HL-60 (cell line): ENCODE measurements around the gene OR1F1.

ENCODE experiments used
- CTCF ChIP-seq: IDR thresholded peaks from one replicate; pipeline ENCODE4 v1.5.1; 2011; ENCODE audit warnings: low read length, control low read depth, inconsistent platforms; ENCODE audit not compliant: insufficient read depth
- GABPA ChIP-seq: IDR thresholded peaks from 2 replicates; pipeline ENCODE4 v1.6.1; 2012; ENCODE audit warnings: low read depth
- POLR2AphosphoS5 ChIP-seq: IDR thresholded peaks from 2 replicates; pipeline ENCODE4 v1.6.1; 2012; ENCODE audit warnings: low read depth
- REST ChIP-seq: IDR thresholded peaks from 2 replicates; pipeline ENCODE4 v1.6.1; 2012; ENCODE audit warnings: low read depth; ENCODE audit not compliant: insufficient replicate concordance
- SPI1 ChIP-seq: IDR thresholded peaks from 2 replicates; pipeline ENCODE4 v1.6.1; 2012; ENCODE audit warnings: low read depth, mild to moderate bottlenecking, borderline replicate concordance

- TF ChIP-seq CTCF (no peak), POLR2AphosphoS5 (no peak), SPI1 (no peak), REST (no peak), GABPA (no peak)
Measured at GRCh38 chr16:3216263-3216640, 28.2 kb downstream of the OR1F1 start.
